ENCODE data around the gene SFMBT1. TPM values are rescaled to one million over a fixed set of nuclear protein-coding genes. Genes with fewer than 3 reads are reported as not detected.

The SFMBT1 gene
- total and polyA plus RNA-seq, 11 donors = 3.4 to 18.8 (median 14.3) TPM

DNA sequence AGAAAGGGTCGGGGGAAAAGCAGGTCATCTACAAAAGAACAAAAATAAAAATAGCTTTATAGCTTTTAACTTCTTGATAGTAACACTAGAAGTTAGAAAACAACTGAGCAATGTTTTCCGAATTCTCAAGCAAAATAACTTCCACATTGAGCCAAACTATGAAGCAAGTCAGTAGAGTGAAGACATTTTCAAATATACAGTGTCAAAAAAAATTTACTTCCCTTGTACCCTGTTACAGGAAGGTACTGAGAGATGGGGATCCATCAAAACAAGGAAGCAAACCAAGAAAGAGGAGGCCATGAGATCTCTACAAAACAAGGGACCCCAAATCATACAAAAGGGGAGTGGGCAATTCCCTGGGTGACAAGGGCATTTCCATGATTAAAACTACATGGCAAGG lies 121.9 kb downstream of the SFMBT1 start:
- no peak overlapping the region for H3K4me3 ChIP-seq
- peak overlapping the region in 1 of 12 donors; percentile 73 for H3K27ac ChIP-seq
- H3K27me3 ChIP-seq = no peaks in the 10 kb centered on the region
- ATAC-seq (peak in 1 of 4 donors; percentile 22), DNase-seq (no peak)
- WGBS, 4 donors = 88 to 99% (median 94%) methylated on average over 2 of the region's 2 CpGs
- H3K36me3 ChIP-seq = peaks cover 0 to 91% (median 34%) of the 10 kb centered on the region in 9 donors
- TF ChIP-seq POLR2A (IDR thresholded peaks at IDR 0.05) = no peak
- TF ChIP-seq, protein P1, sequence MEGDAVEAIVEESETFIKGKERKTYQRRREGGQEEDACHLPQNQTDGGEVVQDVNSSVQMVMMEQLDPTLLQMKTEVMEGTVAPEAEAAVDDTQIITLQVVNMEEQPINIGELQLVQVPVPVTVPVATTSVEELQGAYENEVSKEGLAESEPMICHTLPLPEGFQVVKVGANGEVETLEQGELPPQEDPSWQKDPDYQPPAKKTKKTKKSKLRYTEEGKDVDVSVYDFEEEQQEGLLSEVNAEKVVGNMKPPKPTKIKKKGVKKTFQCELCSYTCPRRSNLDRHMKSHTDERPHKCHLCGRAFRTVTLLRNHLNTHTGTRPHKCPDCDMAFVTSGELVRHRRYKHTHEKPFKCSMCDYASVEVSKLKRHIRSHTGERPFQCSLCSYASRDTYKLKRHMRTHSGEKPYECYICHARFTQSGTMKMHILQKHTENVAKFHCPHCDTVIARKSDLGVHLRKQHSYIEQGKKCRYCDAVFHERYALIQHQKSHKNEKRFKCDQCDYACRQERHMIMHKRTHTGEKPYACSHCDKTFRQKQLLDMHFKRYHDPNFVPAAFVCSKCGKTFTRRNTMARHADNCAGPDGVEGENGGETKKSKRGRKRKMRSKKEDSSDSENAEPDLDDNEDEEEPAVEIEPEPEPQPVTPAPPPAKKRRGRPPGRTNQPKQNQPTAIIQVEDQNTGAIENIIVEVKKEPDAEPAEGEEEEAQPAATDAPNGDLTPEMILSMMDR (IDR thresholded peaks at IDR 0.05) = no peak
- intact Hi-C loops (cut with DNase I) = no loop called here
- H3K4me1 ChIP-seq = peaks cover 0 to 34% (median 0%) of the 10 kb centered on the region in 12 donors
- H3K9me3 ChIP-seq = no peaks in the 10 kb centered on the region

DNA sequence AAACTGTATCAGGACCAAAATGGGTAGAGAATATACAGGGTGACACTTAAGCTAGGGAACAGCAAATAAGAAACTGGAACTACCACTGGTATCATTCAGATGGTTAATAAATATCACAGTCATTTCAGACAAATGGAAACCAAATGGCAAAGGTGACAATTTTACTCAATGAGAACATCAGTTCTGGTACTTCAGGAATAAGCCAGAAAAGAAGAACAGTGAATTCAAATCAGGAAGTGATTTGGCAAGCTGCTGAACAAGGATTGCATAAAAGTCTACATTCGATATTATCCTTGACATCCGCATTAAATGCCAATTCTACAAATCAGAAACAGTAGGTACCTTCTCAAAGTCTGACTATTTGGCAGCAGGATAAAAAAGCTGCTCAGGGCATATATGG lies 125.0 kb downstream of the SFMBT1 start:
- no peaks in the 10 kb centered on the region for H3K9me3 ChIP-seq
- H3K4me3 ChIP-seq = no peak overlapping the region
- WGBS, 4 donors = 81 to 88% (median 85%) methylated on average over 2 of the region's 2 CpGs
- H3K36me3 ChIP-seq = peaks cover 0 to 96% (median 38%) of the 10 kb centered on the region in 9 donors
- ATAC-seq (no peak), DNase-seq (no peak)
- peaks cover 0 to 21% (median 0%) of the 10 kb centered on the region in 12 donors for H3K4me1 ChIP-seq
- H3K27me3 ChIP-seq = no peaks in the 10 kb centered on the region
- intact Hi-C loops (cut with DNase I) = no loop called here
- TF ChIP-seq, protein P1 (IDR thresholded peaks at IDR 0.05) = no peak
- TF ChIP-seq POLR2A (IDR thresholded peaks at IDR 0.05) = no peak
- no peak overlapping the region for H3K27ac ChIP-seq

DNA sequence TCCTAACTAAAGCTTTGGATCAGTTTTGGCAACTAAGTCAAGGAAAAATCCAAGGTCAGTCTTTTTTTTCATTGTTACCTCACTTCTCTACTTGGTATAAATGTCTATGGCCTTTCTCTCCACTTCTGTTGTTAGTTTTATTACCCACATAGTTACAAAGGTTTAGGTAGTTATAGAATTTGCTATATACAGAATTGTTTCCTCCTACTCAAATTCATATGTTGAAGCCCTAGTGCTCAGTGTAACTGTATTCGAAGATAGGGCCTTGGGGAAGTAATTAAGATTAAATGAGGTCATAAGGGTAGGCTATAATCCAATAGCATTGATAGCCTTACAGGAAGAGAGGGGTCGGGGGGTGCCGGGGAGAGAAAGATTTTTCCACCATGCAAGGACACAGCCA lies 128.8 kb downstream of the SFMBT1 start:
- intact Hi-C loops (cut with DNase I) = loop anchor here in 1 of 10 donors (10.0 kb wide), 1 partner anchor 62 kb away; no protein-coding TSS in a partner anchor
- Histone ChIP-seq H3K27ac (no peak overlapping the region), H3K27me3 (no peaks in the 10 kb centered on the region), H3K9me3 (no peaks in the 10 kb centered on the region), H3K4me3 (no peak overlapping the region), H3K4me1 (peaks cover 0 to 16% (median 0%) of the 10 kb centered on the region in 12 donors), H3K36me3 (peaks cover 0 to 96% (median 42%) of the 10 kb centered on the region in 9 donors)
- no peak for DNase-seq
- WGBS, 4 donors = 66 to 76% (median 72%) methylated on average over 3 of the region's 3 CpGs
- ATAC-seq = no peak
- TF ChIP-seq, protein P1 (IDR thresholded peaks at IDR 0.05) = no peak
- no peak for TF ChIP-seq POLR2A (IDR thresholded peaks at IDR 0.05)

DNA sequence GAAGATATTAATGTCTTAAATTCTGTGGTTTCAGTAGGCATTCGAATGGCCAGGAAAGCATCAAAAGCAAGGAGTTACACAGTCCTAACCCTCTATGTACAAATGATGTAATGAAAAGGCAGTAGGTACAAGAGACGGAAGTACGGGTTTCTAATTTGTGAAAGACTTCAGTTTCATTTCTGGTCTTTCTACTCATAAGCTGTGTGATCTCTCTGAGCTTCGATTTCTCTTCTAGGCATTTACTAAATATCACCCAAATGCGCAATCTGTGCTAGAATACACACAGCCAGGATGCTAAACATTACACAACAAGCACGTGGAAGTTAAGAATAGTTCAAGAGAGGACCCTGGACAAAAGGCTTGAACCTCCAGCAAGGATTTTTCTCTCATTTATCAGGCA lies 130.6 kb downstream of the SFMBT1 start:
- Histone ChIP-seq H3K4me3 (no peak overlapping the region), H3K27ac (no peak overlapping the region), H3K9me3 (no peaks in the 10 kb centered on the region), H3K4me1 (peaks cover 0 to 9% (median 0%) of the 10 kb centered on the region in 12 donors), H3K27me3 (no peaks in the 10 kb centered on the region), H3K36me3 (peaks cover 0 to 95% (median 47%) of the 10 kb centered on the region in 9 donors)
- 86 to 92% (median 89%) methylated on average over 6 of the region's 6 CpGs for WGBS, 4 donors
- TF ChIP-seq, protein P1 (IDR thresholded peaks at IDR 0.05) = no peak
- no peak for TF ChIP-seq POLR2A (IDR thresholded peaks at IDR 0.05)
- intact Hi-C loops (cut with DNase I) = loop anchor here in 1 of 10 donors (10.0 kb wide), 1 partner anchor 60 kb away; no protein-coding TSS in a partner anchor
- ATAC-seq = no peak
- no peak for DNase-seq

All from heart left ventricle (tissue), 16 donors.